KBM-7 (cell line): ENCODE results near the gene LRP1-AS.

ENCODE experiments used
- DNase-seq: peaks from one replicate; pipeline ENCODE4 v3.0.0-alpha.2; 2015
- in situ Hi-C: fragments of 300-500 bp; cut with MboI; formaldehyde crosslinking; loops from 2 replicates; pipeline ENCODE4 v1.14.3; 2020; ENCODE audit warnings: low sequenced_read_pairs, low pct_unique_long_range_greater_than_20kb, mixed read lengths

LRP1-AS gene

GRCh38 chr12:57146961-57147944, at the start of gene LRP1-AS:
TSS of gene LRP1-AS (minus strand) at chr12:57147619.
- DNase-seq: no peak

GRCh38 chr12:57196956-57197355, 49.5 kb upstream of the LRP1-AS start:
- in situ Hi-C loops: no loop called here
- DNase-seq: no peak

More at GRCh38 chr12:57146961-57147944, at the start of gene LRP1-AS:
- in situ Hi-C loops: no loop called here

- DNase-seq: no peak
- in situ Hi-C loops: no loop called here
Measured at GRCh38 chr12:57196439-57196838, 49.0 kb upstream of the LRP1-AS start.

GRCh38 chr12:57195611-57196371, 48.4 kb upstream of the LRP1-AS start:
- no peak for DNase-seq
- in situ Hi-C loops: no loop called here

- in situ Hi-C loops: no loop called here
Measured at GRCh38 chr12:57195186-57195585, 47.8 kb upstream of the LRP1-AS start.

GRCh38 chr12:57194253-57194652, 46.8 kb upstream of the LRP1-AS start:
- in situ Hi-C loops: no loop called here
- no peak for DNase-seq

More at GRCh38 chr12:57195186-57195585, 47.8 kb upstream of the LRP1-AS start:
- DNase-seq: no peak

- no peak for DNase-seq
- in situ Hi-C loops: no loop called here
Measured at GRCh38 chr12:57193706-57194245, 46.4 kb upstream of the LRP1-AS start.

- no peak for DNase-seq
- in situ Hi-C loops: no loop called here
Measured at GRCh38 chr12:57192920-57193319, 45.5 kb upstream of the LRP1-AS start.

- no peak for DNase-seq
- in situ Hi-C loops: no loop called here
Measured at GRCh38 chr12:57191410-57191809, 44.0 kb upstream of the LRP1-AS start.

GRCh38 chr12:57190821-57191220, 43.4 kb upstream of the LRP1-AS start:
- no peak for DNase-seq
- in situ Hi-C loops: no loop called here

GRCh38 chr12:57190037-57190436, 42.6 kb upstream of the LRP1-AS start:
- DNase-seq: no peak
- in situ Hi-C loops: no loop called here

- in situ Hi-C loops: no loop called here
- DNase-seq: no peak
Measured at GRCh38 chr12:57188090-57188425, 40.6 kb upstream of the LRP1-AS start.

- in situ Hi-C loops: no loop called here
Measured at GRCh38 chr12:57187222-57188089, 40.0 kb upstream of the LRP1-AS start.

GRCh38 chr12:57185906-57186508, 38.6 kb upstream of the LRP1-AS start:
- in situ Hi-C loops: no loop called here
- no peak for DNase-seq

More at GRCh38 chr12:57187222-57188089, 40.0 kb upstream of the LRP1-AS start:
- no peak for DNase-seq

GRCh38 chr12:57185403-57185802, 38.0 kb upstream of the LRP1-AS start:
- DNase-seq: no peak
- in situ Hi-C loops: no loop called here

GRCh38 chr12:57183939-57184725, 36.7 kb upstream of the LRP1-AS start:
- no peak for DNase-seq
- in situ Hi-C loops: no loop called here

- in situ Hi-C loops: no loop called here
- peak; percentile 78 for DNase-seq
Measured at GRCh38 chr12:57182918-57183575, 35.6 kb upstream of the LRP1-AS start.
